Measurements from ENCODE around the gene C12orf76.
A peak's percentile ranks its signal among the peaks of the same experiment; 100 is the strongest.

The C12orf76 gene

GRCh38 chr12:110002676-110003515, 45.4 kb downstream of the C12orf76 start:
- H3K27ac ChIP-seq (ENCODE audit: low read length) = no peak overlapping the region
- H3K9ac ChIP-seq (ENCODE audit: low read length in 2 of 2) = no peak overlapping the region

GRCh38 chr12:110001596-110001995, 46.7 kb downstream of the C12orf76 start:
- H3K36me3 ChIP-seq (ENCODE audit: control insufficient read depth in 2 of 2, insufficient read depth in 2 of 2, low read length in 2 of 2) = peaks cover 2 to 6% of the 10 kb centered on the region in 2 donors
- no peak overlapping the region for H3K4me3 ChIP-seq (ENCODE audit: low read length in 2 of 2)
- no peaks in the 10 kb centered on the region for H3K9me3 ChIP-seq (ENCODE audit: control insufficient read depth in 2 of 2, low read length in 2 of 2)
- H3K9ac ChIP-seq (ENCODE audit: low read length in 2 of 2) = no peak overlapping the region
- peaks cover 12% of the 10 kb centered on the region for H3K4me1 ChIP-seq (ENCODE audit: control insufficient read depth, insufficient read depth, low read length)
- H3K27me3 ChIP-seq (ENCODE audit: control insufficient read depth in 1 of 2, insufficient read depth in 2 of 2, low read length in 2 of 2) = no peaks in the 10 kb centered on the region
- no peak overlapping the region for H3K27ac ChIP-seq (ENCODE audit: low read length)

More at GRCh38 chr12:110002676-110003515, 45.4 kb downstream of the C12orf76 start:
- H3K36me3 ChIP-seq (ENCODE audit: control insufficient read depth in 2 of 2, insufficient read depth in 2 of 2, low read length in 2 of 2) = peaks cover 2 to 6% of the 10 kb centered on the region in 2 donors
- no peak overlapping the region for H3K4me3 ChIP-seq (ENCODE audit: low read length in 2 of 2)
- peaks cover 12% of the 10 kb centered on the region for H3K4me1 ChIP-seq (ENCODE audit: control insufficient read depth, insufficient read depth, low read length)
- no peaks in the 10 kb centered on the region for H3K9me3 ChIP-seq (ENCODE audit: control insufficient read depth in 2 of 2, low read length in 2 of 2)
- no peaks in the 10 kb centered on the region for H3K27me3 ChIP-seq (ENCODE audit: control insufficient read depth in 1 of 2, insufficient read depth in 2 of 2, low read length in 2 of 2)

GRCh38 chr12:109999983-110000505, 48.3 kb downstream of the C12orf76 start:
- no peaks in the 10 kb centered on the region for H3K9me3 ChIP-seq (ENCODE audit: control insufficient read depth in 2 of 2, low read length in 2 of 2)
- peaks cover 18% of the 10 kb centered on the region for H3K4me1 ChIP-seq (ENCODE audit: control insufficient read depth, insufficient read depth, low read length)

GRCh38 chr12:109999649-109999971, 48.7 kb downstream of the C12orf76 start:
- Histone ChIP-seq H3K27me3 (ENCODE audit: control insufficient read depth in 1 of 2, insufficient read depth in 2 of 2, low read length in 2 of 2) (no peaks in the 10 kb centered on the region), H3K9ac (ENCODE audit: low read length in 2 of 2) (peak overlapping the region; percentile 74 to 87), H3K36me3 (ENCODE audit: control insufficient read depth in 2 of 2, insufficient read depth in 2 of 2, low read length in 2 of 2) (peaks cover 2 to 6% of the 10 kb centered on the region in 2 donors), H3K4me1 (ENCODE audit: control insufficient read depth, insufficient read depth, low read length) (peaks cover 20% of the 10 kb centered on the region), H3K27ac (ENCODE audit: low read length) (no peak overlapping the region), H3K4me3 (ENCODE audit: low read length in 2 of 2) (peak overlapping the region; percentile 80 to 88), H3K9me3 (ENCODE audit: control insufficient read depth in 2 of 2, low read length in 2 of 2) (no peaks in the 10 kb centered on the region)

More at GRCh38 chr12:109999983-110000505, 48.3 kb downstream of the C12orf76 start:
- H3K9ac ChIP-seq (ENCODE audit: low read length in 2 of 2) = peak overlapping the region; percentile 74 to 87
- H3K27me3 ChIP-seq (ENCODE audit: control insufficient read depth in 1 of 2, insufficient read depth in 2 of 2, low read length in 2 of 2) = no peaks in the 10 kb centered on the region
- no peak overlapping the region for H3K27ac ChIP-seq (ENCODE audit: low read length)
- H3K4me3 ChIP-seq (ENCODE audit: low read length in 2 of 2) = peak overlapping the region; percentile 80 to 88
- H3K36me3 ChIP-seq (ENCODE audit: control insufficient read depth in 2 of 2, insufficient read depth in 2 of 2, low read length in 2 of 2) = peaks cover 2 to 6% of the 10 kb centered on the region in 2 donors

- Histone ChIP-seq H3K27me3 (ENCODE audit: control insufficient read depth in 1 of 2, insufficient read depth in 2 of 2, low read length in 2 of 2) (no peaks in the 10 kb centered on the region), H3K4me1 (ENCODE audit: control insufficient read depth, insufficient read depth, low read length) (peaks cover 23% of the 10 kb centered on the region), H3K9ac (ENCODE audit: low read length in 2 of 2) (peak within 1 kb of the TSS; percentile 74 to 87), H3K36me3 (ENCODE audit: control insufficient read depth in 2 of 2, insufficient read depth in 2 of 2, low read length in 2 of 2) (peaks cover 2 to 6% of the 10 kb centered on the region in 2 donors), H3K4me3 (ENCODE audit: low read length in 2 of 2) (peak within 1 kb of the TSS; percentile 80 to 88), H3K27ac (ENCODE audit: low read length) (peak within 1 kb of the TSS; percentile 78), H3K9me3 (ENCODE audit: control insufficient read depth in 2 of 2, low read length in 2 of 2) (no peaks in the 10 kb centered on the region)
Observed at GRCh38 chr12:109998904-109999648, 49.2 kb downstream of the C12orf76 start, which contains the start of gene ANKRD13A. Gene ANKRD13A, plus strand, starts transcription at chr12:109999430. Its CDS starts 259 bp downstream, at chr12:109999689.

- peaks cover 23% of the 10 kb centered on the region for H3K4me1 ChIP-seq (ENCODE audit: control insufficient read depth, insufficient read depth, low read length)
- peak overlapping the region; percentile 74 to 87 for H3K9ac ChIP-seq (ENCODE audit: low read length in 2 of 2)
- H3K9me3 ChIP-seq (ENCODE audit: control insufficient read depth in 2 of 2, low read length in 2 of 2) = no peaks in the 10 kb centered on the region
- H3K36me3 ChIP-seq (ENCODE audit: control insufficient read depth in 2 of 2, insufficient read depth in 2 of 2, low read length in 2 of 2) = peaks cover 2 to 4% of the 10 kb centered on the region in 2 donors
- peak overlapping the region; percentile 80 to 88 for H3K4me3 ChIP-seq (ENCODE audit: low read length in 2 of 2)
- H3K27me3 ChIP-seq (ENCODE audit: control insufficient read depth in 1 of 2, insufficient read depth in 2 of 2, low read length in 2 of 2) = no peaks in the 10 kb centered on the region
- peak overlapping the region; percentile 78 for H3K27ac ChIP-seq (ENCODE audit: low read length)
Observed at GRCh38 chr12:109998241-109998903, 50.0 kb downstream of the C12orf76 start.

- Histone ChIP-seq H3K9ac (ENCODE audit: low read length in 2 of 2) (no peak overlapping the region), H3K36me3 (ENCODE audit: control insufficient read depth in 2 of 2, insufficient read depth in 2 of 2, low read length in 2 of 2) (peaks cover 0 to under 1% of the 10 kb centered on the region in 2 donors), H3K4me1 (ENCODE audit: control insufficient read depth, insufficient read depth, low read length) (peaks cover 23% of the 10 kb centered on the region), H3K9me3 (ENCODE audit: control insufficient read depth in 2 of 2, low read length in 2 of 2) (no peaks in the 10 kb centered on the region), H3K4me3 (ENCODE audit: low read length in 2 of 2) (no peak overlapping the region), H3K27me3 (ENCODE audit: control insufficient read depth in 1 of 2, insufficient read depth in 2 of 2, low read length in 2 of 2) (no peaks in the 10 kb centered on the region), H3K27ac (ENCODE audit: low read length) (no peak overlapping the region)
Observed at GRCh38 chr12:109997393-109997792, 50.9 kb downstream of the C12orf76 start.

GRCh38 chr12:109996483-109996853, 51.9 kb downstream of the C12orf76 start:
- H3K4me1 ChIP-seq (ENCODE audit: control insufficient read depth, insufficient read depth, low read length) = peaks cover 23% of the 10 kb centered on the region
- peak overlapping the region; percentile 56 for H3K27ac ChIP-seq (ENCODE audit: low read length)
- no peaks in the 10 kb centered on the region for H3K27me3 ChIP-seq (ENCODE audit: control insufficient read depth in 1 of 2, insufficient read depth in 2 of 2, low read length in 2 of 2)
- peaks cover 0 to 4% of the 10 kb centered on the region in 2 donors for H3K36me3 ChIP-seq (ENCODE audit: control insufficient read depth in 2 of 2, insufficient read depth in 2 of 2, low read length in 2 of 2)
- H3K9ac ChIP-seq (ENCODE audit: low read length in 2 of 2) = peak overlapping the region in 1 of 2 donors; percentile 30
- no peaks in the 10 kb centered on the region for H3K9me3 ChIP-seq (ENCODE audit: control insufficient read depth in 2 of 2, low read length in 2 of 2)
- H3K4me3 ChIP-seq (ENCODE audit: low read length in 2 of 2) = peak overlapping the region; percentile 79 to 92

GRCh38 chr12:109995686-109996482, 52.4 kb downstream of the C12orf76 start, which contains the start of gene GIT2:
Gene GIT2, minus strand, starts transcription at chr12:109996368. Its CDS starts 144 bp downstream, at chr12:109996224.
- peak within 1 kb of the TSS; percentile 56 for H3K27ac ChIP-seq (ENCODE audit: low read length)
- H3K27me3 ChIP-seq (ENCODE audit: control insufficient read depth in 1 of 2, insufficient read depth in 2 of 2, low read length in 2 of 2) = no peaks in the 10 kb centered on the region
- peaks cover 23% of the 10 kb centered on the region for H3K4me1 ChIP-seq (ENCODE audit: control insufficient read depth, insufficient read depth, low read length)
- H3K9me3 ChIP-seq (ENCODE audit: control insufficient read depth in 2 of 2, low read length in 2 of 2) = no peaks in the 10 kb centered on the region
- peak within 1 kb of the TSS; percentile 70 to 84 for H3K9ac ChIP-seq (ENCODE audit: low read length in 2 of 2)
- peak within 1 kb of the TSS; percentile 79 to 92 for H3K4me3 ChIP-seq (ENCODE audit: low read length in 2 of 2)
- H3K36me3 ChIP-seq (ENCODE audit: control insufficient read depth in 2 of 2, insufficient read depth in 2 of 2, low read length in 2 of 2) = peaks cover 0 to 5% of the 10 kb centered on the region in 2 donors
